Measurements from ENCODE around the gene SH3PXD2A. TPM values are rescaled to one million over a fixed set of nuclear protein-coding genes. Genes with fewer than 3 reads are reported as not detected.
A peak's percentile ranks its signal among the peaks of the same experiment; 100 is the strongest.

Gene SH3PXD2A
- total RNA-seq, 1 experiment from 2014 or later = 13.2 TPM

- Mint-ChIP-seq H3K27me3 (ENCODE audit: insufficient read depth, unreplicated experiment) (no peaks in the 10 kb centered on the region), H3K4me3 (ENCODE audit: unreplicated experiment) (no peak overlapping the region), H3K4me1 (ENCODE audit: insufficient read depth, unreplicated experiment) (no peaks in the 10 kb centered on the region), H3K9me3 (ENCODE audit: unreplicated experiment) (no peaks in the 10 kb centered on the region), H3K36me3 (ENCODE audit: insufficient read depth, unreplicated experiment) (peaks cover 7% of the 10 kb centered on the region), H3K27ac (ENCODE audit: low read depth, unreplicated experiment) (no peak overlapping the region)
- ChIA-PET POLR2A (no interaction called here), CTCF (interaction anchor here (0.6 to 1.0 kb wide), 2 partner anchors 19 to 56 kb away, joined by 3 read pairs; no protein-coding TSS in a partner anchor)
- no peak for DNase-seq (ENCODE audit: unreplicated experiment)
- intact Hi-C loops (cut with micrococcal nuclease) = no loop called here
- no TSS peak for BruUV-seq (replicated peaks)
- no peak for TF ChIP-seq CTCF (IDR thresholded peaks at IDR 0.05; ENCODE audit: unreplicated experiment)
Measured at GRCh38 chr10:103617602-103618385, 237.6 kb downstream of the SH3PXD2A start.

- POLR2A ChIA-PET = no interaction called here
- intact Hi-C loops (cut with micrococcal nuclease) = no loop called here
Measured at GRCh38 chr10:103616705-103617601, 238.4 kb downstream of the SH3PXD2A start.

GRCh38 chr10:103614306-103615158 is 240.8 kb downstream of the SH3PXD2A start:
- no peak for TF ChIP-seq CTCF (IDR thresholded peaks at IDR 0.05; ENCODE audit: unreplicated experiment)
- no peak overlapping the region for H3K4me3 Mint-ChIP-seq (ENCODE audit: unreplicated experiment)
- ChIA-PET POLR2A (no interaction called here), CTCF (interaction anchor here (0.6 to 1.5 kb wide), 2 partner anchors 51 to 72 kb away, joined by 3 to 8 read pairs; no protein-coding TSS in a partner anchor)
- DNase-seq (ENCODE audit: unreplicated experiment) = no peak
- peak overlapping the region; percentile 3 for H3K27ac Mint-ChIP-seq (ENCODE audit: low read depth, unreplicated experiment)
- no peaks in the 10 kb centered on the region for H3K9me3 Mint-ChIP-seq (ENCODE audit: unreplicated experiment)
- no peaks in the 10 kb centered on the region for H3K4me1 Mint-ChIP-seq (ENCODE audit: insufficient read depth, unreplicated experiment)
- intact Hi-C loops (cut with micrococcal nuclease) = no loop called here
- H3K27me3 Mint-ChIP-seq (ENCODE audit: insufficient read depth, unreplicated experiment) = no peaks in the 10 kb centered on the region
- H3K36me3 Mint-ChIP-seq (ENCODE audit: insufficient read depth, unreplicated experiment) = peaks cover 7% of the 10 kb centered on the region
- no TSS peak for BruUV-seq (replicated peaks)

More at GRCh38 chr10:103616705-103617601, 238.4 kb downstream of the SH3PXD2A start:
- H3K27me3 Mint-ChIP-seq (ENCODE audit: insufficient read depth, unreplicated experiment) = no peaks in the 10 kb centered on the region
- H3K9me3 Mint-ChIP-seq (ENCODE audit: unreplicated experiment) = no peaks in the 10 kb centered on the region
- no peaks in the 10 kb centered on the region for H3K4me1 Mint-ChIP-seq (ENCODE audit: insufficient read depth, unreplicated experiment)
- BruUV-seq (replicated peaks) = no TSS peak
- no peak overlapping the region for H3K4me3 Mint-ChIP-seq (ENCODE audit: unreplicated experiment)
- H3K27ac Mint-ChIP-seq (ENCODE audit: low read depth, unreplicated experiment) = no peak overlapping the region
- TF ChIP-seq CTCF (IDR thresholded peaks at IDR 0.05; ENCODE audit: unreplicated experiment) = no peak
- peaks cover 7% of the 10 kb centered on the region for H3K36me3 Mint-ChIP-seq (ENCODE audit: insufficient read depth, unreplicated experiment)
- CTCF ChIA-PET = interaction anchor here (1.0 to 2.1 kb wide), 3 partner anchors 12 to 69 kb away, joined by 3 to 10 read pairs (median 3); no protein-coding TSS in a partner anchor
- peak; percentile 39 for DNase-seq (ENCODE audit: unreplicated experiment)

Measured in MCF 10A (cell line).